HepG2 (cell line): ENCODE results near the gene CCSER1. TPM values are rescaled to one million over a fixed set of nuclear protein-coding genes. Genes with fewer than 3 reads are reported as not detected.

Experiments
- ATAC-seq: fragments of 200-7000 bp; cut with Tn5 transposase; 3 replicates; pipeline ENCODE4 v1.9.1; 2020; ENCODE audit warnings: mild to moderate bottlenecking, moderate library complexity
- BruUV-seq: library from RNA; stranded (reverse); fragments of 400-500 nt; replicated peaks from 2 replicates; lab custom pipeline; 2021; lab: Mats Ljungman, UMichigan
- CTCF ChIA-PET: fragments of 300-600 bp; formaldehyde crosslinking; extraction: SDS; loops from one replicate; lab custom pipeline; 2021; ENCODE audit warnings: low total read pairs, inconsistent platforms, low intra/inter-chr PET ratio; lab: Yijun Ruan, JAX
- POLR2A ChIA-PET: fragments of 350-600 bp; sonication (Branson Sonifier 250); formaldehyde crosslinking; loops from one replicate; lab custom pipeline; 2020; ENCODE audit warnings: antibody characterized with exemption, inconsistent platforms; lab: Yijun Ruan, JAX
- DNase-seq: peaks from one replicate; pipeline ENCODE4 v3.0.0-alpha.2; 2015; ENCODE audit warnings: low spot score
- FAIRE-seq: peaks from 3 replicates; lab custom pipeline; 2011; peaks lifted over from hg19 to GRCh38; lab: Jason Lieb, UNC
- H2AFZ ChIP-seq: one replicate; pipeline ENCODE4 v1.6.1; 2011; ENCODE audit warnings: low read length, inconsistent platforms
- H3K27ac ChIP-seq: fragments of 300-600 bp; 3 replicates; pipeline ENCODE4 v1.8.0; 2011; ENCODE audit warnings: mixed run types, mild to moderate bottlenecking, mixed read lengths, low read length, inconsistent platforms; ENCODE audit not compliant: insufficient read depth; ENCODE audit errors: extremely low read length
- H3K27me3 ChIP-seq, 2 experiments: fragments of 200-600 bp in 1 of 2; 2 replicates in 1 of 2; 3 replicates in 1 of 2; pipeline versions ENCODE4 v1.6.0 to v1.8.0; 2011; ENCODE audit warnings: low read length in 2 of 2, mild to moderate bottlenecking in 2 of 2, moderate library complexity in 2 of 2, inconsistent platforms in 1 of 2; ENCODE audit not compliant: insufficient read depth in 2 of 2, control insufficient read depth in 1 of 2
- H3K36me3 ChIP-seq, 2 experiments: fragments of 200-600 bp in 1 of 2; replicated peaks in 1 of 2; 2 replicates in 1 of 2; 3 replicates in 1 of 2; pipeline versions ENCODE4 v1.5.1 to v1.8.0; 2011; ENCODE audit warnings: low read length in 2 of 2, inconsistent platforms in 1 of 2; ENCODE audit not compliant: insufficient read depth in 2 of 2, control insufficient read depth in 1 of 2
- H3K4me1 ChIP-seq: 2 replicates; pipeline ENCODE4 v1.5.1; 2012; ENCODE audit warnings: low read length, inconsistent platforms; ENCODE audit not compliant: insufficient read depth
- H3K4me2 ChIP-seq: 2 replicates; pipeline ENCODE4 v1.6.0; 2011; ENCODE audit warnings: low read depth, low read length, inconsistent platforms
- H3K4me3 ChIP-seq, 3 experiments: fragments of 200-600 bp in 1 of 3; sonication (generic), shearing (Covaris generic) in 1 of 3; replicated peaks in 1 of 3; 2 replicates each; pipeline ENCODE4 v1.5.1; 2011 to 2016; ENCODE audit warnings: low read length in 3 of 3, inconsistent platforms in 2 of 3, low read depth in 2 of 3, mild to moderate bottlenecking in 2 of 3, control low read depth in 1 of 3, mixed read lengths in 1 of 3; ENCODE audit not compliant: insufficient read depth in 1 of 3
- H3K79me2 ChIP-seq: one replicate; pipeline ENCODE4 v1.6.1; 2011; ENCODE audit warnings: low read length, inconsistent platforms; ENCODE audit not compliant: insufficient read depth
- H3K9ac ChIP-seq: 2 replicates; pipeline ENCODE4 v1.6.0; 2011; ENCODE audit warnings: mild to moderate bottlenecking, low read depth, low read length, inconsistent platforms; ENCODE audit not compliant: insufficient read depth
- H3K9me3 ChIP-seq: 2 replicates; pipeline ENCODE4 v1.5.1; 2012; ENCODE audit warnings: mild to moderate bottlenecking, low read length
- H4K20me1 ChIP-seq: 2 replicates; pipeline ENCODE4 v1.6.0; 2011; ENCODE audit warnings: inconsistent platforms, mild to moderate bottlenecking, low read length, moderate library complexity; ENCODE audit not compliant: insufficient read depth
- ADNP ChIP-seq: sonication (generic); formaldehyde crosslinking; IDR thresholded peaks from 2 replicates; pipeline ENCODE4 v1.4.0; 2020; ENCODE audit warnings: missing genetic modification reagents
- JUNB ChIP-seq: sonication (generic); formaldehyde crosslinking; IDR thresholded peaks from 2 replicates; pipeline ENCODE4 v1.8.0; 2022; ENCODE audit warnings: missing genetic modification reagents, mild to moderate bottlenecking, borderline replicate concordance
- KLF9 ChIP-seq: IDR thresholded peaks from 2 replicates; pipeline ENCODE4 v1.6.1; 2016; ENCODE audit warnings: low read depth
- RBFOX2 ChIP-seq: fragments of 200-400 bp; formaldehyde crosslinking; IDR thresholded peaks from 2 replicates; pipeline ENCODE4 v1.6.1; 2017; ENCODE audit warnings: low read depth, mild to moderate bottlenecking, low read length
- SOX6 ChIP-seq, 2 experiments: fragments of 450-650 bp in 1 of 2; sonication (generic) in 1 of 2; formaldehyde crosslinking in 1 of 2; IDR thresholded peaks; 2 replicates each; pipeline versions ENCODE4 v1.4.0 to v1.6.1; 2017 to 2020; ENCODE audit warnings: antibody characterized with exemption in 1 of 2, mild to moderate bottlenecking in 1 of 2, missing genetic modification reagents in 1 of 2
- ZHX1 ChIP-seq: sonication (generic); formaldehyde crosslinking; IDR thresholded peaks from 2 replicates; pipeline ENCODE4 v1.8.1; 2022; ENCODE audit warnings: low read depth, mild to moderate bottlenecking, missing genetic modification reagents
- ZKSCAN1 ChIP-seq: fragments of 150-350 bp; IDR thresholded peaks from 2 replicates; pipeline ENCODE4 v1.6.1; 2014; ENCODE audit warnings: low read length
- ZNF10 ChIP-seq: sonication (generic); formaldehyde crosslinking; IDR thresholded peaks from 2 replicates; pipeline ENCODE4 v1.4.0; 2020; ENCODE audit warnings: mild to moderate bottlenecking, low read depth, missing genetic modification reagents, borderline replicate concordance
- ZNF12 ChIP-seq: sonication (generic); formaldehyde crosslinking; IDR thresholded peaks from 2 replicates; pipeline ENCODE4 v1.5.0; 2020; ENCODE audit warnings: missing genetic modification reagents
- ZNF383 ChIP-seq: sonication (generic); formaldehyde crosslinking; IDR thresholded peaks from 2 replicates; pipeline ENCODE4 v1.4.0; 2020; ENCODE audit warnings: missing genetic modification reagents, mild to moderate bottlenecking, borderline replicate concordance
- in situ Hi-C: cut with HindIII; loops from 2 replicates; pipeline ENCODE4 v1.10.0; 2017; ENCODE audit warnings: low pct_unique_long_range_greater_than_20kb; ENCODE audit not compliant: extremely low pct_ligation_motif_present
- intact Hi-C: fragments of 100-400 bp; cut with micrococcal nuclease; formaldehyde crosslinking; loops from one replicate; pipeline ENCODE4 v1.10.0; 2022; ENCODE audit not compliant: unreplicated experiment
- polyA plus RNA-seq, 8 experiments: library from polyadenylated mRNA; depleted of rRNA in 3 of 8; stranded (reverse) in 7 of 8; unstranded in 1 of 8; fragments of >200 nt; fragmentation: Illumina TruSeq in 4 of 8; extraction: Trizol in 4 of 8; gene quantifications; 2 replicates each; pipeline versions ENCODE4 v1.2.1 to v1.2.3, GENCODE V29; 2011 to 2016; ENCODE audit warnings: low read depth in 4 of 8, missing spikeins in 1 of 8, mixed read lengths in 1 of 8; ENCODE audit not compliant: insufficient read depth in 1 of 8
- total RNA-seq, 5 experiments: library from RNA; depleted of rRNA; stranded (reverse); fragments of >200 nt; fragmentation: Illumina TruSeq; extraction: Trizol; gene quantifications; 2 replicates each; pipeline ENCODE4 v1.2.3, GENCODE V29; 2016; ENCODE audit warnings: low read depth in 1 of 5

The CCSER1 gene
- total and polyA plus RNA-seq, 2 of the 13 experiments (the other 11 are each of a cell fraction or from before 2014, with no cell fraction given), result not detected

GRCh38 chr4:90537491-90537890, 410.3 kb downstream of the CCSER1 start (continued):
- TF ChIP-seq ADNP (CRISPR knock-in tag) (no peak), ZNF10 (CRISPR knock-in tag) (no peak), ZHX1 (no peak), ZNF383 (no peak), RBFOX2 (no peak), ZKSCAN1 (no peak), ZNF12 (no peak)
- TF ChIP-seq, all 625 proteins: peak for 0

DNA sequence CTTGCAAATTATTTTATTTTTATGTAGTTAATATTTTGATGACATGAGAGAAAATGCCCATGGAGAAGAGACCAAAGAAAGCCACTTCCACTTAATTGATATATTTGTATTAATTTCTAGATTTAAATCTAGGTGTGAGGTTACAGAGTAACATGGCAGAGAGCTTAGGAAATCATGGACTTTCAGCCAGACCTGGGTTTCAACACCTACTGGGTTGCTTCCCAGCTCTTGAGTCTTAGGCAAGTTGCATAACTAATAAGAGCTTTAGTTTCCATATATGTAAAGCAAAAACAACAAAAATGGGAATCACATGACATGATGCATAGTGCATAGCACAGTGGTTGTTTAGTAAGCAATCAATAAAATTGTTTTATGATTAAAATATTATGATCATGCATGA, 413.3 kb downstream of the CCSER1 start:
- Histone ChIP-seq H2AFZ (no peak overlapping the region), H3K9ac (no peak overlapping the region), H3K9me3 (no peaks in the 10 kb centered on the region), H3K36me3 (no peaks in the 10 kb centered on the region), H4K20me1 (no peaks in the 10 kb centered on the region), H3K4me2 (no peak overlapping the region), H3K79me2 (no peaks in the 10 kb centered on the region), H3K4me3 (no peak overlapping the region), H3K27me3 (no peaks in the 10 kb centered on the region), H3K27ac (no peak overlapping the region), H3K4me1 (no peaks in the 10 kb centered on the region)
- TF ChIP-seq SOX6 (IDR thresholded peaks at IDR 0.05) (no peak), SOX6 (CRISPR knock-in tag; IDR thresholded peaks at IDR 0.05) (no peak), JUNB (CRISPR knock-in tag) (no peak), KLF9 (CRISPR knock-in tag) (no peak)
- CTCF ChIA-PET, result no interaction called here
- ATAC-seq (no peak), DNase-seq (no peak), FAIRE-seq (no peak)
- intact Hi-C loops, result no loop called here
- POLR2A ChIA-PET, result no interaction called here
- in situ Hi-C loops, result no loop called here
- BruUV-seq, result no TSS peak
